A673 (cell line): ENCODE data around the gene RAPGEF5. TPM values are rescaled to one million over a fixed set of nuclear protein-coding genes. Genes with fewer than 3 reads are reported as not detected.

Source experiments
- BruUV-seq: library from RNA; stranded (reverse); fragments of 400-500 nt; replicated peaks from 2 replicates; lab custom pipeline; 2021; lab: Mats Ljungman, UMichigan
- CTCF ChIA-PET: fragments of 300-600 bp; sonication (Branson Sonifier 250); formaldehyde crosslinking; loops from one replicate; lab custom pipeline; 2022; ENCODE audit warnings: antibody characterized with exemption; lab: Charles Lee
- POLR2A ChIA-PET: fragments of 300-600 bp; sonication (Branson Sonifier 250); formaldehyde crosslinking; loops from one replicate; lab custom pipeline; 2022; ENCODE audit warnings: antibody characterized with exemption; ENCODE audit not compliant: low non-redundant PET; lab: Charles Lee
- DNase-seq: peaks from one replicate; pipeline ENCODE4 v3.0.0-alpha.2; 2015; ENCODE audit warnings: low spot score
- H3K27ac ChIP-seq: fragments of 200-600 bp; sonication (generic); 2 replicates; pipeline ENCODE4 v1.5.1; 2016; ENCODE audit warnings: mixed run types, low read depth, mild to moderate bottlenecking, mixed read lengths, antibody characterized with exemption, low read length; ENCODE audit not compliant: poor library complexity, severe bottlenecking
- H3K27me3 ChIP-seq: fragments of 200-600 bp; sonication (generic); replicated peaks from 2 replicates; pipeline ENCODE4 v1.6.1; 2017; ENCODE audit warnings: mixed run types, low read depth, mild to moderate bottlenecking, mixed read lengths, antibody characterized with exemption, low read length; ENCODE audit not compliant: insufficient read depth, poor library complexity
- H3K36me3 ChIP-seq: fragments of 200-600 bp; sonication (generic); 2 replicates; pipeline ENCODE4 v1.6.1; 2016; ENCODE audit warnings: mixed run types, mild to moderate bottlenecking, mixed read lengths, antibody characterized with exemption, low read length; ENCODE audit not compliant: insufficient read depth, poor library complexity, severe bottlenecking
- H3K4me1 ChIP-seq: fragments of 200-600 bp; sonication (generic); 2 replicates; pipeline ENCODE4 v1.6.1; 2017; ENCODE audit warnings: mixed run types, mild to moderate bottlenecking, mixed read lengths, antibody characterized with exemption, low read length; ENCODE audit not compliant: insufficient read depth, poor library complexity, severe bottlenecking
- H3K4me3 ChIP-seq: fragments of 200-600 bp; sonication (generic); 2 replicates; pipeline ENCODE4 v1.5.1; 2016; ENCODE audit warnings: low read depth, mixed run types, mild to moderate bottlenecking, mixed read lengths, low read length; ENCODE audit not compliant: poor library complexity, severe bottlenecking
- H3K9me3 ChIP-seq: fragments of 200-600 bp; sonication (generic); 2 replicates; pipeline ENCODE4 v1.6.1; 2016; ENCODE audit warnings: mixed run types, low read depth, mild to moderate bottlenecking, mixed read lengths, antibody characterized with exemption, low read length; ENCODE audit not compliant: poor library complexity, severe bottlenecking
- CTCF ChIP-seq: fragments of 300-800, 200-600 bp; sonication (generic); conservative IDR thresholded peaks from 2 replicates; pipeline ENCODE4 v1.5.1; 2017; ENCODE audit warnings: low read depth, mild to moderate bottlenecking, antibody characterized with exemption, low read length, moderate library complexity, mixed read lengths
- EZH2 ChIP-seq: fragments of 200-600 bp; sonication (generic); IDR thresholded peaks from 2 replicates; pipeline ENCODE4 v1.6.1; 2017; ENCODE audit warnings: borderline replicate concordance, low read depth, mild to moderate bottlenecking, mixed read lengths, antibody characterized with exemption, low read length; ENCODE audit not compliant: poor library complexity, severe bottlenecking
- intact Hi-C: fragments of 100-400 bp; cut with micrococcal nuclease; formaldehyde crosslinking; loops from one replicate; pipeline ENCODE4 v1.10.0; 2022; ENCODE audit not compliant: unreplicated experiment
- total RNA-seq: library from RNA; stranded (reverse); gene quantifications from 2 replicates; pipeline ENCODE4 v1.2.3, GENCODE V29; 2021

The RAPGEF5 gene
- total RNA-seq, 1 experiment from 2014 or later: 10.7 TPM

- no peak for TF ChIP-seq CTCF
- TF ChIP-seq EZH2: no peak
- ChIA-PET POLR2A (no interaction called here), CTCF (no interaction called here)
- Histone ChIP-seq H3K27ac (no peak overlapping the region), H3K4me1 (peaks cover 41% of the 10 kb centered on the region), H3K9me3 (no peaks in the 10 kb centered on the region), H3K4me3 (no peak overlapping the region), H3K36me3 (no peaks in the 10 kb centered on the region), H3K27me3 (no peaks in the 10 kb centered on the region)
- no peak for DNase-seq
- intact Hi-C loops: no loop called here
- BruUV-seq: no TSS peak
Observed at GRCh38 chr7:22147868-22148267, 209.1 kb downstream of the RAPGEF5 start.

GRCh38 chr7:22146961-22147512 is 209.9 kb downstream of the RAPGEF5 start:
- DNase-seq: peak; percentile 84
- Histone ChIP-seq H3K27ac (peak overlapping the region; percentile 39), H3K36me3 (no peaks in the 10 kb centered on the region), H3K4me3 (peak overlapping the region; percentile 20), H3K27me3 (no peaks in the 10 kb centered on the region), H3K9me3 (no peaks in the 10 kb centered on the region), H3K4me1 (peaks cover 48% of the 10 kb centered on the region)
- no peak for TF ChIP-seq CTCF
- no peak for TF ChIP-seq EZH2
- intact Hi-C loops: no loop called here
- CTCF ChIA-PET: no interaction called here
- BruUV-seq: no TSS peak
- POLR2A ChIA-PET: interaction anchor here (0.9 kb wide), 1 partner anchor 70 kb away, joined by 4 read pairs; no protein-coding TSS in a partner anchor

GRCh38 chr7:22144950-22145349 is 212.0 kb downstream of the RAPGEF5 start:
- BruUV-seq: no TSS peak
- TF ChIP-seq EZH2: no peak
- no peak for TF ChIP-seq CTCF
- no peaks in the 10 kb centered on the region for H3K27me3 ChIP-seq
- ChIA-PET POLR2A (no interaction called here), CTCF (no interaction called here)
- DNase-seq: no peak
- no peaks in the 10 kb centered on the region for H3K9me3 ChIP-seq
- H3K27ac ChIP-seq: no peak overlapping the region
- intact Hi-C loops: no loop called here
- no peaks in the 10 kb centered on the region for H3K36me3 ChIP-seq
- H3K4me1 ChIP-seq: peaks cover 43% of the 10 kb centered on the region
- H3K4me3 ChIP-seq: no peak overlapping the region
